Heart right ventricle (tissue), 16 donors: Measurements from ENCODE around the gene SLC46A2. TPM values are rescaled to one million over a fixed set of nuclear protein-coding genes. Genes with fewer than 3 reads are reported as not detected.

Experiments
- ATAC-seq, 8 donors: fragments of 200-7000 bp; cut with Tn5 transposase; one replicate each; pipeline ENCODE4 v1.9.1; 2020; ENCODE audit warnings: mild to moderate bottlenecking in 8 of 8, moderate library complexity in 8 of 8, moderate number of reproducible peaks in 1 of 8
- DNase-seq, 2 donors: peaks; one replicate each; pipeline ENCODE4 v3.0.0-alpha.2; 2020
- H3K27ac ChIP-seq, 10 donors: fragments of 200-600 bp; sonication (generic) in 2 of 10; one replicate each; pipeline versions ENCODE4 v1.5.0 to v1.8.0; 2020 to 2022; ENCODE audit warnings: mild to moderate bottlenecking in 3 of 10
- H3K27me3 ChIP-seq, 7 donors: fragments of 200-600 bp; one replicate each; pipeline ENCODE4 v1.8.0; 2021 to 2022; ENCODE audit warnings: mild to moderate bottlenecking in 2 of 7
- H3K36me3 ChIP-seq, 9 donors: fragments of 200-600 bp; sonication (generic) in 1 of 9; one replicate each; pipeline versions ENCODE4 v1.5.0 to v1.8.0; 2020 to 2022; ENCODE audit warnings: mild to moderate bottlenecking in 2 of 9
- H3K4me1 ChIP-seq, 9 donors: fragments of 200-600 bp; sonication (generic) in 1 of 9; one replicate each; pipeline versions ENCODE4 v1.5.0 to v1.8.0; 2020 to 2022; ENCODE audit warnings: mild to moderate bottlenecking in 4 of 9
- H3K4me3 ChIP-seq, 10 donors: fragments of 200-600 bp; sonication (generic) in 2 of 10; one replicate each; pipeline versions ENCODE4 v1.5.0 to v1.8.0; 2020 to 2022; ENCODE audit warnings: mild to moderate bottlenecking in 7 of 10, moderate library complexity in 2 of 10
- H3K9me3 ChIP-seq, 11 donors: fragments of 200-600 bp in 10 of 11; sonication (generic) in 2 of 11; one replicate each; pipeline versions ENCODE4 v1.5.0 to v1.8.0; 2013 to 2022; ENCODE audit warnings: mild to moderate bottlenecking in 2 of 11, control low read depth in 1 of 11, moderate library complexity in 1 of 11
- CTCF ChIP-seq, 9 donors: fragments of 200-600 bp; sonication (generic) in 2 of 9; IDR thresholded peaks; one replicate each; pipeline versions ENCODE4 v1.5.0 to v1.8.0; 2021 to 2022; ENCODE audit warnings: antibody characterized with exemption in 9 of 9, mild to moderate bottlenecking in 5 of 9, moderate library complexity in 1 of 9
- WGBS, 2 donors: extraction: QIAGEN DNeasy Blood & Tissue Kit; methylation state at CpG; one replicate each; pipeline ENCODE4 v1.1.7; 2013; ENCODE audit warnings: inconsistent platforms in 1 of 2; 5-methylcytosine and 5-hydroxymethylcytosine counted together
- intact Hi-C, 10 donors: fragments of 100-400 bp; cut with DNase I; formaldehyde crosslinking; loops; one replicate each; pipeline versions ENCODE4 v1.11.1 to v1.14.2; 2022
- polyA plus RNA-seq, 2 donors: library from polyadenylated mRNA; stranded (reverse); fragments of 200-250 nt; gene quantifications; one replicate each; pipeline ENCODE4 v1.2.3, GENCODE V29; 2013
- total RNA-seq, 10 donors: library from RNA; stranded (reverse); fragmentation: NEBNext Ultra II Directional in 3 of 10; extraction: Animal tissue kit (Norgen Biotek cat#: 25700) in 3 of 10; gene quantifications; one replicate each; pipeline versions ENCODE4 v1.2.1 to v1.2.4, GENCODE V29; 2021 to 2023
- donor health status: Arrhythmogenic right ventricular cardiomyopathy.
- donor health status: ischemic (EF 13 %, LVEDD 7.1; RV severe dilation, severe dysfunction).
- donor health status: healthy with polysubstance abuse.
- donor health status: DM: no; HTN: yes; CAD: no.
- donor health status: DM: no; HTN: no; CAD: no.
- donor health status: ischemic (EF 25% LVEDD 6.9; RV normal size, moderate dysfunction).
- donor health status: ischemic (EF 25% LVEDD 5.7; RV mildly dilated, moderate dysfunction).
- donor health status: healthy.
- donor health status: DM: yes; HTN: yes; CAD: no.
- donor health status: Ischemic cardiomyopathy.
- donor health status: ischemic (EF 35%, LVEDD 5.7; RV mildly dilated, moderate dysfunction).
- donor health status: nonischemic (EF 11% LVEDD 7.7; RV severe dilation, severe dysfunction).
- donor health status: DM: yes; HTN: yes; CAD: no.
- donor health status: PGD.
- donor health status: ischemic (EF 29% LVEDD 5.4; RV normal size, mild dysfunction).
- donor health status: nonischemic (EF 23%, LVEDD 6.1; RV moderate dilation, normal function).

The SLC46A2 gene
- total and polyA plus RNA-seq, 12 donors = 0.06 to 0.42 (median 0.15) TPM; not detected in 9

- H3K4me3 ChIP-seq = no peak overlapping the region
- ATAC-seq (no peak), DNase-seq (no peak)
- H3K27ac ChIP-seq = no peak overlapping the region
- H3K36me3 ChIP-seq = peaks cover 0 to 12% (median 0%) of the 10 kb centered on the region in 9 donors
- peaks cover 0 to 3% (median 0%) of the 10 kb centered on the region in 7 donors for H3K27me3 ChIP-seq
- H3K4me1 ChIP-seq = no peaks in the 10 kb centered on the region
- no peaks in the 10 kb centered on the region for H3K9me3 ChIP-seq
- 51 to 64% methylated on average over 6 of the region's 6 CpGs for WGBS, 2 donors
- no peak for TF ChIP-seq CTCF (IDR thresholded peaks at IDR 0.05)
- intact Hi-C loops = no loop called here
Measured at GRCh38 chr9:112884101-112884500, 6.6 kb downstream of the SLC46A2 start.

- Histone ChIP-seq H3K4me1 (no peaks in the 10 kb centered on the region), H3K9me3 (no peaks in the 10 kb centered on the region), H3K4me3 (no peak overlapping the region), H3K27me3 (no peaks in the 10 kb centered on the region), H3K36me3 (peaks cover 0 to 32% (median 0%) of the 10 kb centered on the region in 9 donors), H3K27ac (no peak overlapping the region)
- WGBS, 2 donors = 92 to 94% methylated on average over 7 of the region's 7 CpGs
- intact Hi-C loops = no loop called here
- no peak for TF ChIP-seq CTCF (IDR thresholded peaks at IDR 0.05)
- DNase-seq (no peak), ATAC-seq (no peak)
Measured at GRCh38 chr9:112881331-112881730, 9.3 kb downstream of the SLC46A2 start.

- peaks cover 0 to 38% (median 0%) of the 10 kb centered on the region in 9 donors for H3K36me3 ChIP-seq
- DNase-seq (no peak), ATAC-seq (no peak)
- no peaks in the 10 kb centered on the region for H3K9me3 ChIP-seq
- no peaks in the 10 kb centered on the region for H3K27me3 ChIP-seq
- no peak for TF ChIP-seq CTCF (IDR thresholded peaks at IDR 0.05)
- H3K27ac ChIP-seq = no peak overlapping the region
- H3K4me3 ChIP-seq = no peak overlapping the region
- intact Hi-C loops = no loop called here
- 97 to 98% methylated on average over 1 of the region's 1 CpG for WGBS, 2 donors
- H3K4me1 ChIP-seq = no peaks in the 10 kb centered on the region
Measured at GRCh38 chr9:112880650-112881049, 10.0 kb downstream of the SLC46A2 start.

- peaks cover 0 to 45% (median 0%) of the 10 kb centered on the region in 9 donors for H3K36me3 ChIP-seq
- TF ChIP-seq CTCF (IDR thresholded peaks at IDR 0.05) = no peak
- ATAC-seq = no peak
- H3K4me3 ChIP-seq = no peak overlapping the region
- H3K4me1 ChIP-seq = no peaks in the 10 kb centered on the region
- no peaks in the 10 kb centered on the region for H3K27me3 ChIP-seq
- H3K9me3 ChIP-seq = no peaks in the 10 kb centered on the region
- no peak for DNase-seq
- 87 to 95% methylated on average over 2 of the region's 2 CpGs for WGBS, 2 donors
- H3K27ac ChIP-seq = no peak overlapping the region
- intact Hi-C loops = no loop called here
Measured at GRCh38 chr9:112878752-112879151, 11.9 kb downstream of the SLC46A2 start.
